Lower lobe of right lung (tissue), 2 donors: ENCODE measurements around the gene PPP1R12C. TPM values are rescaled to one million over a fixed set of nuclear protein-coding genes. Genes with fewer than 3 reads are reported as not detected.
"Not testable (repeated sequence)": the region's sequence is repeated elsewhere in the genome, so short reads cannot be mapped to it uniquely, and the experiment has no call there.

ENCODE experiments used
- ATAC-seq, 2 donors: fragments of 200-7000 bp; cut with Tn5 transposase; one replicate each; pipeline ENCODE4 v1.9.1; 2020 to 2022; ENCODE audit warnings: mild to moderate bottlenecking in 2 of 2, moderate library complexity in 2 of 2
- DNase-seq: peaks from one replicate; pipeline ENCODE4 v3.0.0-alpha.2; 2020
- H3K27ac ChIP-seq: fragments of 200-600 bp; one replicate; pipeline ENCODE4 v1.8.0; 2022
- H3K27me3 ChIP-seq: fragments of 200-600 bp; one replicate; pipeline ENCODE4 v1.8.0; 2022; ENCODE audit warnings: low read depth
- H3K36me3 ChIP-seq: fragments of 200-600 bp; one replicate; pipeline ENCODE4 v1.8.0; 2022; ENCODE audit warnings: mild to moderate bottlenecking
- H3K4me1 ChIP-seq: fragments of 200-600 bp; one replicate; pipeline ENCODE4 v1.8.0; 2022
- H3K4me3 ChIP-seq: fragments of 200-600 bp; one replicate; pipeline ENCODE4 v1.8.0; 2022; ENCODE audit warnings: mild to moderate bottlenecking
- H3K9me3 ChIP-seq: fragments of 200-600 bp; one replicate; pipeline ENCODE4 v1.8.0; 2022
- intact Hi-C: fragments of 100-400 bp; cut with DNase I; formaldehyde crosslinking; loops from one replicate; pipeline ENCODE4 v1.11.0; 2022
- total RNA-seq: library from RNA; stranded (reverse); fragmentation: NEBNext Ultra II Directional; extraction: Animal tissue kit (Norgen Biotek cat#: 25700); gene quantifications from one replicate; pipeline ENCODE4 v1.2.1, GENCODE V29; 2021
- TF ChIP-seq, protein P1 (sequence below): fragments of 200-600 bp; IDR thresholded peaks from one replicate; pipeline ENCODE4 v1.8.0; 2022; ENCODE audit warnings: antibody characterized with exemption, mild to moderate bottlenecking
- donor health status: DM: no; HTN: yes; CAD: no; lungs with severe emphysema.

PPP1R12C gene
- total RNA-seq, 1 donor from 2014 or later, result 103 TPM

DNA sequence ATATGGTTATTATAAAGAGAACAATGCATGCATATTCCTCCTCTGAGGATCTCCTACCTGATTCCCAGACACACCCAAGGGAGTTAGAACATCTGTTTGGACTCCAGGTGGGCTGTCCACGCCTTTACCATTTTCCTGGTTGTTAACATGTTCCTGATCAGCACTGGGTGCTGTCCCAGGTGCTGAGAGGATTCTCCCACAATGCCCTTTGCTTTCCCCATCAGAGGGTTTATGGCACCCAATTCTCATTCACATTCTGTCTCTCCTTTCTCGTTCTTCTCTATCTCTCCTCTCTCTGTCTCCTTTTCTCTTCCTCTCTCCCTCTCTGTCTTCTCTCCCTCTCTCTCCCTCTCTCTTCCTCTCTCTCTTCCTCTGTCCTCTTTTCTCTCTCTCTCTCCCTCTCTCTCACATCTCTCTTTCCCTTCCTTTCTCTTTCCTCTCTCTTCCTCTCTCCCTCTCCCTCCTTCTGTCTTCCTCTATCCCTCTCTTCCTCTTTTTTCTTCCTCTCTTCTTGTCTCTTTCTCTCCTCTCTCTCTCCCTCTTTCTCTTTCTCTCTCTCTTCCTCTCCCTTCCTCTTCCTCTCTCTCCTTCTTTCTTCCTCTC, 51.2 kb downstream of the PPP1R12C start:
- DNase-seq, result no peak
- intact Hi-C loops, result no loop called here
- no peaks in the 10 kb centered on the region for H3K9me3 ChIP-seq
- H3K27me3 ChIP-seq, result peaks cover 16% of the 10 kb centered on the region
- H3K4me3 ChIP-seq, result no peak overlapping the region
- no peaks in the 10 kb centered on the region for H3K36me3 ChIP-seq
- H3K4me1 ChIP-seq, result peaks cover 17% of the 10 kb centered on the region
- ATAC-seq, result no peak
- H3K27ac ChIP-seq, result no peak overlapping the region
- TF ChIP-seq, protein P1, sequence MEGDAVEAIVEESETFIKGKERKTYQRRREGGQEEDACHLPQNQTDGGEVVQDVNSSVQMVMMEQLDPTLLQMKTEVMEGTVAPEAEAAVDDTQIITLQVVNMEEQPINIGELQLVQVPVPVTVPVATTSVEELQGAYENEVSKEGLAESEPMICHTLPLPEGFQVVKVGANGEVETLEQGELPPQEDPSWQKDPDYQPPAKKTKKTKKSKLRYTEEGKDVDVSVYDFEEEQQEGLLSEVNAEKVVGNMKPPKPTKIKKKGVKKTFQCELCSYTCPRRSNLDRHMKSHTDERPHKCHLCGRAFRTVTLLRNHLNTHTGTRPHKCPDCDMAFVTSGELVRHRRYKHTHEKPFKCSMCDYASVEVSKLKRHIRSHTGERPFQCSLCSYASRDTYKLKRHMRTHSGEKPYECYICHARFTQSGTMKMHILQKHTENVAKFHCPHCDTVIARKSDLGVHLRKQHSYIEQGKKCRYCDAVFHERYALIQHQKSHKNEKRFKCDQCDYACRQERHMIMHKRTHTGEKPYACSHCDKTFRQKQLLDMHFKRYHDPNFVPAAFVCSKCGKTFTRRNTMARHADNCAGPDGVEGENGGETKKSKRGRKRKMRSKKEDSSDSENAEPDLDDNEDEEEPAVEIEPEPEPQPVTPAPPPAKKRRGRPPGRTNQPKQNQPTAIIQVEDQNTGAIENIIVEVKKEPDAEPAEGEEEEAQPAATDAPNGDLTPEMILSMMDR, result no peak

- DNase-seq, H3K4me3 ChIP-seq, H3K9me3 ChIP-seq, ATAC-seq, intact Hi-C loops, H3K27ac ChIP-seq, H3K36me3 ChIP-seq: not testable (repeated sequence)
- H3K4me1 ChIP-seq, result peaks cover 17% of the 10 kb centered on the region
- H3K27me3 ChIP-seq, result peaks cover 14% of the 10 kb centered on the region
These were observed 51.9 kb downstream of the PPP1R12C start for GRCh38 chr19:55065516-55065915.

DNA sequence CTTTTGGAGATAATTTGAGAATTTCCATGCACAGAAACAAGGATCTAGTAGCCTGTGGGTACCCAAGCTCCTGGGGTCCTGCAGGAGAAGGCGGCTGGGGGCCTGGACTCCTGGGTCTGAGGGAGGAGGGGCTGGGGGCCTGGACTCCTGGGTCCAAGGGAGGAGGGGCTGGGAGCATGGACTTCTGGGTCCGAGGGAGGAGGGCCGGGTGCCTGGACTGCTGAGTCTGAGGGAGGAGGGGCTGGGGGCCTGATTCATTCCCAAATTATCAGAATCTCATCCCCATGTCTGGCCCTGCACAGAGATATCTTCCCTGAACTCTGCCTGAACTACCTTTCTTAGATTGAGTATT, 54.0 kb downstream of the PPP1R12C start:
- no peaks in the 10 kb centered on the region for H3K27me3 ChIP-seq
- no peaks in the 10 kb centered on the region for H3K9me3 ChIP-seq
- intact Hi-C loops, result no loop called here
- peak overlapping the region; percentile 86 for H3K27ac ChIP-seq
- peak overlapping the region; percentile 89 for H3K4me3 ChIP-seq
- ATAC-seq (no peak), DNase-seq (no peak)
- H3K4me1 ChIP-seq, result peaks cover 11% of the 10 kb centered on the region
- H3K36me3 ChIP-seq, result peaks cover 11% of the 10 kb centered on the region
- TF ChIP-seq, protein P1, result no peak

- peak; percentile 98 for DNase-seq
- peak within 1 kb of the TSS; percentile 86 for H3K27ac ChIP-seq
These were observed 54.5 kb downstream of the PPP1R12C start, which contains the start of gene RDH13 for GRCh38 chr19:55062735-55063491. Gene RDH13 (minus strand): TSS chr19:55063148. CDS start chr19:55063032, 116 bp downstream.

GRCh38 chr19:55060287-55060686, 57.1 kb downstream of the PPP1R12C start:
- not testable (repeated sequence) for ATAC-seq, DNase-seq, H3K27ac ChIP-seq

More at GRCh38 chr19:55062735-55063491, 54.5 kb downstream of the PPP1R12C start, which contains the start of gene RDH13:
- H3K27me3 ChIP-seq, result no peaks in the 10 kb centered on the region
- peaks cover 17% of the 10 kb centered on the region for H3K36me3 ChIP-seq
- TF ChIP-seq, protein P1, result no peak
- no peaks in the 10 kb centered on the region for H3K9me3 ChIP-seq
- peak within 1 kb of the TSS; percentile 89 for H3K4me3 ChIP-seq
- ATAC-seq, result peak; percentile 99 to 100
- H3K4me1 ChIP-seq, result peaks cover 11% of the 10 kb centered on the region
- intact Hi-C loops, result no loop called here

GRCh38 chr19:55058781-55059610, 58.4 kb downstream of the PPP1R12C start:
- Histone ChIP-seq H3K27ac (no peak overlapping the region), H3K4me1 (peaks cover 11% of the 10 kb centered on the region), H3K4me3 (no peak overlapping the region), H3K36me3 (peaks cover 56% of the 10 kb centered on the region), H3K9me3 (no peaks in the 10 kb centered on the region), H3K27me3 (no peaks in the 10 kb centered on the region)
- DNase-seq (no peak), ATAC-seq (no peak)
- TF ChIP-seq, protein P1, result no peak
- intact Hi-C loops, result no loop called here

More at GRCh38 chr19:55060287-55060686, 57.1 kb downstream of the PPP1R12C start:
- H3K9me3 ChIP-seq, H3K4me3 ChIP-seq, H3K27me3 ChIP-seq, intact Hi-C loops: not testable (repeated sequence)
- Histone ChIP-seq H3K36me3 (peaks cover 43% of the 10 kb centered on the region), H3K4me1 (peaks cover 11% of the 10 kb centered on the region)
